HepG2 (cell line): ENCODE results near the gene UBE3D. TPM values are rescaled to one million over a fixed set of nuclear protein-coding genes. Genes with fewer than 3 reads are reported as not detected.

ENCODE experiments used
- ATM ChIP-seq: fragments of 450-650 bp; IDR thresholded peaks from 2 replicates; pipeline ENCODE4 v1.7.1; 2017; ENCODE audit warnings: mild to moderate bottlenecking, borderline replicate concordance
- CC2D1A ChIP-seq: sonication (generic); formaldehyde crosslinking; IDR thresholded peaks from 2 replicates; pipeline ENCODE4 v1.8.1; 2023; ENCODE audit warnings: mild to moderate bottlenecking, missing genetic modification reagents
- FOXM1 ChIP-seq: sonication (generic); formaldehyde crosslinking; IDR thresholded peaks from 2 replicates; pipeline ENCODE4 v1.5.0; 2020; ENCODE audit warnings: missing genetic modification reagents
- IRF9 ChIP-seq: sonication (generic); formaldehyde crosslinking; IDR thresholded peaks from 2 replicates; pipeline ENCODE4 v1.8.0; 2022; ENCODE audit warnings: missing genetic modification reagents, mild to moderate bottlenecking, borderline replicate concordance
- KDM4B ChIP-seq: sonication (generic); formaldehyde crosslinking; IDR thresholded peaks from 2 replicates; pipeline ENCODE4 v1.4.0; 2020; ENCODE audit warnings: missing genetic modification reagents
- MXD4 ChIP-seq: IDR thresholded peaks from 2 replicates; pipeline ENCODE4 v1.6.1; 2016; ENCODE audit warnings: mild to moderate bottlenecking, missing biosample characterization, missing genetic modification reagents
- MYPOP ChIP-seq: sonication (generic); formaldehyde crosslinking; IDR thresholded peaks from 2 replicates; pipeline ENCODE4 v1.8.1; 2023; ENCODE audit warnings: mild to moderate bottlenecking, moderate library complexity, missing genetic modification reagents
- NRL ChIP-seq: sonication (generic); formaldehyde crosslinking; IDR thresholded peaks from 2 replicates; pipeline ENCODE4 v1.5.0; 2020; ENCODE audit warnings: missing genetic modification reagents, mild to moderate bottlenecking, moderate library complexity, borderline replicate concordance
- POLR2A ChIP-seq, 2 experiments: IDR thresholded peaks; 2 replicates each; pipeline ENCODE4 v1.6.1; 2011; ENCODE audit warnings: low read depth in 2 of 2, low read length in 2 of 2, mild to moderate bottlenecking in 1 of 2, moderate library complexity in 1 of 2; ENCODE audit not compliant: insufficient read depth in 1 of 2
- RNF219 ChIP-seq: sonication (generic); formaldehyde crosslinking; IDR thresholded peaks from 2 replicates; pipeline ENCODE4 v1.5.0; 2020; ENCODE audit warnings: mild to moderate bottlenecking, missing genetic modification reagents
- USF2 ChIP-seq, 2 experiments: sonication (generic) in 1 of 2; formaldehyde crosslinking in 1 of 2; IDR thresholded peaks; 2 replicates each; pipeline versions ENCODE4 v1.5.1 to v1.6.1; 2011 to 2020; ENCODE audit warnings: borderline replicate concordance in 1 of 2, low read depth in 1 of 2, low read length in 1 of 2, mild to moderate bottlenecking in 1 of 2, missing genetic modification reagents in 1 of 2, moderate library complexity in 1 of 2
- ZNF598 ChIP-seq: sonication (generic); formaldehyde crosslinking; IDR thresholded peaks from 2 replicates; pipeline ENCODE4 v1.5.1; 2020; ENCODE audit warnings: mild to moderate bottlenecking, missing genetic modification reagents, borderline replicate concordance
- ZNF691 ChIP-seq: sonication (generic); formaldehyde crosslinking; IDR thresholded peaks from 2 replicates; pipeline ENCODE4 v1.4.0; 2020; ENCODE audit warnings: missing genetic modification reagents, low read depth, mild to moderate bottlenecking, borderline replicate concordance
- ZNF878 ChIP-seq: sonication (generic); formaldehyde crosslinking; IDR thresholded peaks from 2 replicates; pipeline ENCODE4 v1.8.1; 2023; ENCODE audit warnings: mild to moderate bottlenecking, missing genetic modification reagents, moderate library complexity
- polyA plus RNA-seq, 8 experiments: library from polyadenylated mRNA; depleted of rRNA in 3 of 8; stranded (reverse) in 7 of 8; unstranded in 1 of 8; fragments of >200 nt; fragmentation: Illumina TruSeq in 4 of 8; extraction: Trizol in 4 of 8; gene quantifications; 2 replicates each; pipeline versions ENCODE4 v1.2.1 to v1.2.3, GENCODE V29; 2011 to 2016; ENCODE audit warnings: low read depth in 4 of 8, missing spikeins in 1 of 8, mixed read lengths in 1 of 8; ENCODE audit not compliant: insufficient read depth in 1 of 8
- total RNA-seq, 5 experiments: library from RNA; depleted of rRNA; stranded (reverse); fragments of >200 nt; fragmentation: Illumina TruSeq; extraction: Trizol; gene quantifications; 2 replicates each; pipeline ENCODE4 v1.2.3, GENCODE V29; 2016; ENCODE audit warnings: low read depth in 1 of 5
- TF ChIP-seq, protein P1 (sequence below): sonication (generic); formaldehyde crosslinking; IDR thresholded peaks from 2 replicates; pipeline ENCODE4 v1.4.0; 2020; ENCODE audit warnings: missing genetic modification reagents, borderline replicate concordance

Gene UBE3D
- total and polyA plus RNA-seq, 2 of the 13 experiments (the other 11 are each of a cell fraction or from before 2014, with no cell fraction given) = 5.1 to 11.4 TPM

DNA sequence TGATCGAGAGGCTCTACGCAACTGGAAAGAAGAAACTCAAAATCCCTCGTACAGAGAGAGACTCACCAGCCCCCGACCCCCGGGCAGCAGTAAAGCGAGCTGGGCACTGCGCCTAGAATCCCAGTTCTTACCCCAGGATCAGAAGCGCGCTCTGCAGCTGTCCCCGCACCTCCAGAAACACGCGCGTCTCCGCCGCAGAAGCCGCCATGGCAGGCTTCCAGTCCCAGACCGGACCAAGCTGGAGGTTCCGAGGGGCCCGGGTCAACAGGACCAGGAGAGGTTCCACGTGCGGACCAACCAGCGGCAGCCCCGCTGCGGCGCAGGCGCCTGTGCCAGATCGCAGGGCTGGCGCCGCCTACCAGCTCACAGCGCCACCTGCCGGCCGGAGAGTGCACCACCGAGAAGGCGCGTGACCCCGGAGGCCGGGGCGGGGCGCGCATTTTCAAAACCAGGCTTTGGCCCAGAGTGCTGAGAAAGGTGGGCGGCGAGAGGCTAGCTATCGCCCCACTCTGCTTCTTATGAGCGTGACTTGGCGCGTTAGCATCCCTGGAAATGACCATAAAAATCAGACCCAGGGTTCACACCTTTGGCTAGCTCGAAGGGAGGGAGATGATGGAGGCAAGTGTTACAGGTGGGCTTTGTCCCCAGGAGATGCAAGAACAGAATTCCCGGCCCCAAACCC lies at the start of gene UBE3D (continued):
- peak; percentile 13; the same call in 1 of the 2 replicates for TF ChIP-seq USF2 (IDR thresholded peaks at IDR 0.05; ENCODE audit: low read depth, low read length)
- TF ChIP-seq USF2 (CRISPR knock-in tag; IDR thresholded peaks at IDR 0.05; ENCODE audit: borderline replicate concordance) = peak; percentile 80; the same call in 1 of the 2 replicates
- TF ChIP-seq MYPOP (CRISPR knock-in tag) = peak; percentile 88
- peak; percentile 94 for TF ChIP-seq ZNF598 (CRISPR knock-in tag)
- TF ChIP-seq POLR2A (IDR thresholded peaks at IDR 0.05; ENCODE audit: insufficient read depth in 1 of 2, low read depth in 2 of 2, low read length in 2 of 2) = peak; percentile 91 to 93
- TF ChIP-seq ZNF878 (CRISPR knock-in tag) = peak; percentile 91
- no peak for TF ChIP-seq ATM
- TF ChIP-seq IRF9 (CRISPR knock-in tag) = peak; percentile 43; the same call in 1 of the 2 replicates
- TF ChIP-seq ZNF691 (CRISPR knock-in tag) = peak; percentile 42; the same call in 1 of the 2 replicates
- TF ChIP-seq KDM4B (CRISPR knock-in tag) = peak; percentile 90; the same call in 1 of the 2 replicates
- peak; percentile 89 for TF ChIP-seq MXD4
- TF ChIP-seq CC2D1A (CRISPR knock-in tag) = no peak
- no peak for TF ChIP-seq FOXM1 (CRISPR knock-in tag)
- TF ChIP-seq RNF219 = no peak
- TF ChIP-seq, protein P1, sequence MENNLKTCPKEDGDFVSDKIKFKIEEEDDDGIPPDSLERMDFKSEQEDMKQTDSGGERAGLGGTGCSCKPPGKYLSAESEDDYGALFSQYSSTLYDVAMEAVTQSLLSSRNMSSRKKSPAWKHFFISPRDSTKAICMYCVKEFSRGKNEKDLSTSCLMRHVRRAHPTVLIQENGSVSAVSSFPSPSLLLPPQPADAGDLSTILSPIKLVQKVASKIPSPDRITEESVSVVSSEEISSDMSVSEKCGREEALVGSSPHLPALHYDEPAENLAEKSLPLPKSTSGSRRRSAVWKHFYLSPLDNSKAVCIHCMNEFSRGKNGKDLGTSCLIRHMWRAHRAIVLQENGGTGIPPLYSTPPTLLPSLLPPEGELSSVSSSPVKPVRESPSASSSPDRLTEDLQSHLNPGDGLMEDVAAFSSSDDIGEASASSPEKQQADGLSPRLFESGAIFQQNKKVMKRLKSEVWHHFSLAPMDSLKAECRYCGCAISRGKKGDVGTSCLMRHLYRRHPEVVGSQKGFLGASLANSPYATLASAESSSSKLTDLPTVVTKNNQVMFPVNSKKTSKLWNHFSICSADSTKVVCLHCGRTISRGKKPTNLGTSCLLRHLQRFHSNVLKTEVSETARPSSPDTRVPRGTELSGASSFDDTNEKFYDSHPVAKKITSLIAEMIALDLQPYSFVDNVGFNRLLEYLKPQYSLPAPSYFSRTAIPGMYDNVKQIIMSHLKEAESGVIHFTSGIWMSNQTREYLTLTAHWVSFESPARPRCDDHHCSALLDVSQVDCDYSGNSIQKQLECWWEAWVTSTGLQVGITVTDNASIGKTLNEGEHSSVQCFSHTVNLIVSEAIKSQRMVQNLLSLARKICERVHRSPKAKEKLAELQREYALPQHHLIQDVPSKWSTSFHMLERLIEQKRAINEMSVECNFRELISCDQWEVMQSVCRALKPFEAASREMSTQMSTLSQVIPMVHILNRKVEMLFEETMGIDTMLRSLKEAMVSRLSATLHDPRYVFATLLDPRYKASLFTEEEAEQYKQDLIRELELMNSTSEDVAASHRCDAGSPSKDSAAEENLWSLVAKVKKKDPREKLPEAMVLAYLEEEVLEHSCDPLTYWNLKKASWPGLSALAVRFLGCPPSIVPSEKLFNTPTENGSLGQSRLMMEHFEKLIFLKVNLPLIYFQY = peak; percentile 100
- TF ChIP-seq NRL (CRISPR knock-in tag) = peak; percentile 45; the same call in 1 of the 2 replicates
